Neural cell (in vitro differentiated cells): ENCODE data around the gene NHSL2. TPM values are rescaled to one million over a fixed set of nuclear protein-coding genes. Genes with fewer than 3 reads are reported as not detected.

Experiments
- H2AFZ ChIP-seq: fragments of 200-600, 300-800 bp; sonication (generic), shearing (Covaris generic); 2 replicates; pipeline ENCODE4 v1.6.0; 2014; ENCODE audit warnings: low read depth, mild to moderate bottlenecking, antibody characterized with exemption, low read length, moderate library complexity
- H3F3A ChIP-seq: fragments of 200-600 bp; shearing (Covaris generic); 2 replicates; pipeline ENCODE4 v1.6.1; 2016; ENCODE audit warnings: mild to moderate bottlenecking, moderate library complexity, mixed read lengths, antibody characterized with exemption, low read length; ENCODE audit not compliant: insufficient read depth, poor library complexity, severe bottlenecking
- H3K27ac ChIP-seq: fragments of 200-600, 300-800 bp; sonication (generic), shearing (Covaris generic); 2 replicates; pipeline ENCODE4 v1.5.1; 2014; ENCODE audit warnings: mild to moderate bottlenecking, low read length, moderate library complexity
- H3K27me3 ChIP-seq: fragments of 300-800, 200-600 bp; sonication (generic), shearing (Covaris generic); 2 replicates; pipeline ENCODE4 v1.6.0; 2014; ENCODE audit warnings: mild to moderate bottlenecking, low read depth, low read length, moderate library complexity; ENCODE audit not compliant: insufficient read depth
- H3K36me3 ChIP-seq: fragments of 300-800, 200-600 bp; sonication (generic), shearing (Covaris generic); 2 replicates; pipeline ENCODE4 v1.5.1; 2014; ENCODE audit warnings: mild to moderate bottlenecking, antibody characterized with exemption, low read length, moderate library complexity; ENCODE audit not compliant: insufficient read depth
- H3K4me2 ChIP-seq: fragments of 300-800, 200-600 bp; sonication (generic), shearing (Covaris generic); 2 replicates; pipeline ENCODE4 v1.6.0; 2014; ENCODE audit warnings: mild to moderate bottlenecking, low read length
- H3K4me3 ChIP-seq: fragments of 300-800, 200-600 bp; sonication (generic), shearing (Covaris generic); 2 replicates; pipeline ENCODE4 v1.5.1; 2014; ENCODE audit warnings: mild to moderate bottlenecking, low read length, moderate library complexity
- H3K79me2 ChIP-seq: fragments of 200-600 bp; shearing (Covaris generic); replicated peaks from 2 replicates; pipeline ENCODE4 v1.6.0; 2014; ENCODE audit warnings: mild to moderate bottlenecking, low read length, moderate library complexity; ENCODE audit not compliant: insufficient read depth
- H3K9ac ChIP-seq: fragments of 300-800, 200-600 bp; sonication (generic), shearing (Covaris generic); 2 replicates; pipeline ENCODE4 v1.6.1; 2016; ENCODE audit warnings: mild to moderate bottlenecking, low read length, mixed read lengths
- H3K9me2 ChIP-seq: fragments of 200-600 bp; shearing (Covaris generic); 2 replicates; pipeline ENCODE4 v1.6.1; 2016; ENCODE audit warnings: mild to moderate bottlenecking, low read length, mixed read lengths; ENCODE audit not compliant: insufficient read depth
- H3K9me3 ChIP-seq: fragments of 200-600, 300-800 bp; sonication (generic), shearing (Covaris generic); 2 replicates; pipeline ENCODE4 v1.6.1; 2016; ENCODE audit warnings: mild to moderate bottlenecking, mixed run types, low read length, moderate library complexity, mixed read lengths
- H4K20me1 ChIP-seq: fragments of 200-600 bp; shearing (Covaris generic); 2 replicates; pipeline ENCODE4 v1.6.1; 2016; ENCODE audit warnings: mild to moderate bottlenecking, mixed run types; ENCODE audit not compliant: insufficient read depth
- EP300 ChIP-seq: fragments of 450-650 bp; conservative IDR thresholded peaks from 2 replicates; pipeline ENCODE4 v1.6.1; 2014; ENCODE audit warnings: antibody characterized with exemption, mild to moderate bottlenecking, moderate library complexity; ENCODE audit not compliant: poor library complexity, severe bottlenecking
- EZH2 ChIP-seq: fragments of 200-600, 300-800 bp; shearing (Covaris generic), sonication (generic); IDR thresholded peaks from 2 replicates; pipeline ENCODE4 v1.6.1; 2014; ENCODE audit warnings: antibody characterized with exemption, low read length, borderline replicate concordance, mild to moderate bottlenecking; ENCODE audit not compliant: insufficient read depth, poor library complexity, severe bottlenecking
- MXI1 ChIP-seq: fragments of 450-650 bp; conservative IDR thresholded peaks from 2 replicates; pipeline ENCODE4 v1.6.1; 2014; ENCODE audit warnings: antibody characterized with exemption, mild to moderate bottlenecking; ENCODE audit not compliant: poor library complexity, severe bottlenecking
- POLR2AphosphoS5 ChIP-seq: IDR thresholded peaks from 2 replicates; pipeline ENCODE4 v1.6.1; 2012
- RAD21 ChIP-seq: fragments of 450-650 bp; conservative IDR thresholded peaks from 2 replicates; pipeline ENCODE4 v1.6.1; 2014; ENCODE audit warnings: antibody characterized with exemption, mild to moderate bottlenecking, moderate library complexity
- SMC3 ChIP-seq: fragments of 450-650 bp; conservative IDR thresholded peaks from 2 replicates; pipeline ENCODE4 v1.6.1; 2014; ENCODE audit warnings: antibody characterized with exemption, mild to moderate bottlenecking, moderate library complexity; ENCODE audit not compliant: poor library complexity
- TAF1 ChIP-seq: IDR thresholded peaks from 2 replicates; pipeline ENCODE4 v1.6.1; 2012; ENCODE audit warnings: low read depth
- polyA plus RNA-seq: library from polyadenylated mRNA; depleted of rRNA; stranded (reverse); fragments of >200 nt; gene quantifications from 2 replicates; pipeline ENCODE4 v1.2.3, GENCODE V29; 2014
- TF ChIP-seq, protein P1 (sequence below): IDR thresholded peaks from 2 replicates; pipeline ENCODE4 v1.6.1; 2012; ENCODE audit warnings: borderline replicate concordance
- TF ChIP-seq, protein P2 (sequence below): fragments of 450-650 bp; IDR thresholded peaks from 2 replicates; pipeline ENCODE4 v1.5.1; 2014; ENCODE audit warnings: antibody characterized with exemption, mild to moderate bottlenecking, moderate library complexity; ENCODE audit not compliant: poor library complexity, severe bottlenecking

Gene NHSL2
- polyA plus RNA-seq, 1 donor from 2014 or later = 0.87 TPM

DNA sequence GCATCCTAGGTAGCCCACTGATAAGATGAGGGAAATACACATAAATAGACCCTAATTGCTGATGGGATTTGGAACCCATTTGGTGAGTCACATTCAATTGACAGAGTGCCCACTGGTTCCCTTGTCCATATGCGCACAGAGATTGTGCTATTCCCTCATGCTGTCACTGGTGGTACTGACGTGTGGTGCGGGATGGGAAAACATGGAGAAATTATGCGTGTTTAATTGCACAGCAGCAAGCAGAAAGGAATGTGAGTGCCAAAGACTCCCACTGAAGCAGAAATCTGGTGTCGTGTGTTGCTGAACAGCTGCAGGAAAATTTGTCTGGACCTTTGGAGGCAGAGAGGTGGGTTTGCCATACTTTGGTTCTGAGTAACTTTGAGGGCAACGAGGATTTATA lies 92.2 kb downstream of the NHSL2 start:
- Histone ChIP-seq H3K4me3 (no peak overlapping the region), H3K36me3 (no peaks in the 10 kb centered on the region), H3F3A (no peaks in the 10 kb centered on the region), H4K20me1 (no peaks in the 10 kb centered on the region), H3K9me3 (no peaks in the 10 kb centered on the region), H3K9ac (no peak overlapping the region), H3K27me3 (no peaks in the 10 kb centered on the region), H2AFZ (no peak overlapping the region), H3K27ac (no peak overlapping the region), H3K4me2 (no peak overlapping the region), H3K9me2 (no peaks in the 10 kb centered on the region), H3K79me2 (no peaks in the 10 kb centered on the region)
- TF ChIP-seq EZH2 (no peak), TAF1 (no peak), POLR2AphosphoS5 (no peak), RAD21 (no peak), MXI1 (no peak), SMC3 (no peak), EP300 (no peak)
- TF ChIP-seq, protein P1, sequence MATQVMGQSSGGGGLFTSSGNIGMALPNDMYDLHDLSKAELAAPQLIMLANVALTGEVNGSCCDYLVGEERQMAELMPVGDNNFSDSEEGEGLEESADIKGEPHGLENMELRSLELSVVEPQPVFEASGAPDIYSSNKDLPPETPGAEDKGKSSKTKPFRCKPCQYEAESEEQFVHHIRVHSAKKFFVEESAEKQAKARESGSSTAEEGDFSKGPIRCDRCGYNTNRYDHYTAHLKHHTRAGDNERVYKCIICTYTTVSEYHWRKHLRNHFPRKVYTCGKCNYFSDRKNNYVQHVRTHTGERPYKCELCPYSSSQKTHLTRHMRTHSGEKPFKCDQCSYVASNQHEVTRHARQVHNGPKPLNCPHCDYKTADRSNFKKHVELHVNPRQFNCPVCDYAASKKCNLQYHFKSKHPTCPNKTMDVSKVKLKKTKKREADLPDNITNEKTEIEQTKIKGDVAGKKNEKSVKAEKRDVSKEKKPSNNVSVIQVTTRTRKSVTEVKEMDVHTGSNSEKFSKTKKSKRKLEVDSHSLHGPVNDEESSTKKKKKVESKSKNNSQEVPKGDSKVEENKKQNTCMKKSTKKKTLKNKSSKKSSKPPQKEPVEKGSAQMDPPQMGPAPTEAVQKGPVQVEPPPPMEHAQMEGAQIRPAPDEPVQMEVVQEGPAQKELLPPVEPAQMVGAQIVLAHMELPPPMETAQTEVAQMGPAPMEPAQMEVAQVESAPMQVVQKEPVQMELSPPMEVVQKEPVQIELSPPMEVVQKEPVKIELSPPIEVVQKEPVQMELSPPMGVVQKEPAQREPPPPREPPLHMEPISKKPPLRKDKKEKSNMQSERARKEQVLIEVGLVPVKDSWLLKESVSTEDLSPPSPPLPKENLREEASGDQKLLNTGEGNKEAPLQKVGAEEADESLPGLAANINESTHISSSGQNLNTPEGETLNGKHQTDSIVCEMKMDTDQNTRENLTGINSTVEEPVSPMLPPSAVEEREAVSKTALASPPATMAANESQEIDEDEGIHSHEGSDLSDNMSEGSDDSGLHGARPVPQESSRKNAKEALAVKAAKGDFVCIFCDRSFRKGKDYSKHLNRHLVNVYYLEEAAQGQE = no peak
- TF ChIP-seq, protein P2, sequence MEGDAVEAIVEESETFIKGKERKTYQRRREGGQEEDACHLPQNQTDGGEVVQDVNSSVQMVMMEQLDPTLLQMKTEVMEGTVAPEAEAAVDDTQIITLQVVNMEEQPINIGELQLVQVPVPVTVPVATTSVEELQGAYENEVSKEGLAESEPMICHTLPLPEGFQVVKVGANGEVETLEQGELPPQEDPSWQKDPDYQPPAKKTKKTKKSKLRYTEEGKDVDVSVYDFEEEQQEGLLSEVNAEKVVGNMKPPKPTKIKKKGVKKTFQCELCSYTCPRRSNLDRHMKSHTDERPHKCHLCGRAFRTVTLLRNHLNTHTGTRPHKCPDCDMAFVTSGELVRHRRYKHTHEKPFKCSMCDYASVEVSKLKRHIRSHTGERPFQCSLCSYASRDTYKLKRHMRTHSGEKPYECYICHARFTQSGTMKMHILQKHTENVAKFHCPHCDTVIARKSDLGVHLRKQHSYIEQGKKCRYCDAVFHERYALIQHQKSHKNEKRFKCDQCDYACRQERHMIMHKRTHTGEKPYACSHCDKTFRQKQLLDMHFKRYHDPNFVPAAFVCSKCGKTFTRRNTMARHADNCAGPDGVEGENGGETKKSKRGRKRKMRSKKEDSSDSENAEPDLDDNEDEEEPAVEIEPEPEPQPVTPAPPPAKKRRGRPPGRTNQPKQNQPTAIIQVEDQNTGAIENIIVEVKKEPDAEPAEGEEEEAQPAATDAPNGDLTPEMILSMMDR = no peak

DNA sequence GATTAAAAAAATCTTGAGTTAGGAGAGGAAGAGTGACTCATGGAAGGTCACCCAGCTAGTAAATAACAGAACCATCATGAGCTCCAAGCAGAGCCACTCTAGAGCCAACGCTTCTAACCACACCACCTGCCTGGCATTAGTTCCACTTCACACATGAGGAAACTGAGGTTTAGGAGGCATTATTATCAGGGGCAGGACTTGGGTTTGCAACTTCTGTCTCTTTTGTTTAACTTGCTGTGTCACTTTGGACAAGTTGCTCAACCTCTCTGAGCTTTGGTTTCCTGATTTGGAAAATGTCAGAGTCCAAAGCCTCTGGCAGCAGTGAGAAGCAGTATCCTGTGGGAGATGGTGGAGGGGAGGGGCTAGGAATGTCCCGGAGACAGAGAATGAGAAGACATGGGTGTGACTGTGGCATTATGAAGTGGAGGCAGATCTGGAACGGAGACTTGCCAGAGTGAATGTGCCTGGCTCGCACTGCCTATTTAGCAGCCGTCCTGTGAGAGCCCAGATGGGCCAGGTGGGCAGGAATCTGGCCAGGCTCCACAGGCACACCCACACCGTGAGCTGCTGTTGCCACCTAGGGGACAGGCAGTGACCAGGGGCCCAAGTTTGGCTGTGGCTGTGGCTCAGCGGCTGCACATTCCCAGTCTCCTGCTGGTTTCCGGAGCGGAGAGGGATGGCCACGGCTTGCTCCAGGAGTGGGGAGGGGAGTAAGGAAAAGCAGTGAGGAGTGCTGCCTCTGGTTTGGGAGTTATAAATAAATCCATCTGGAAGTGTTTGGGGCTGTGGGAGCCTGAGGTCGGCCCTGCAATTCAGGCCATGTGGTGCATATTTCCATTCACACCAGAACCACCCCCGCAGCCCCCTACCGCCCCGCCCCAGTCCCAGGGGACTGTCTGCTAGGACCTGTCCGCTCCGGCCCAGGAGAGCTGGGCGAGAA lies 93.4 kb downstream of the NHSL2 start:
- H3K4me2 ChIP-seq = no peak overlapping the region
- no peaks in the 10 kb centered on the region for H3K9me2 ChIP-seq
- TF ChIP-seq MXI1 (no peak), POLR2AphosphoS5 (no peak), SMC3 (no peak), EP300 (no peak), RAD21 (no peak)
- TF ChIP-seq, protein P2 = no peak
- no peak overlapping the region for H3K27ac ChIP-seq
- H4K20me1 ChIP-seq = no peaks in the 10 kb centered on the region
- no peak overlapping the region for H2AFZ ChIP-seq
- H3K79me2 ChIP-seq = no peaks in the 10 kb centered on the region
- no peak overlapping the region for H3K4me3 ChIP-seq
- no peaks in the 10 kb centered on the region for H3K9me3 ChIP-seq
- H3K9ac ChIP-seq = no peak overlapping the region
- H3K36me3 ChIP-seq = no peaks in the 10 kb centered on the region
- no peaks in the 10 kb centered on the region for H3K27me3 ChIP-seq
- H3F3A ChIP-seq = no peaks in the 10 kb centered on the region
